Activated CD8-positive, alpha-beta T cell treated with anti-CD3 and anti-CD28 coated beads, Interleukin-2, amount 10 ng/mL, durations not matched to agents 7 days and 5 days (primary cell): ENCODE measurements around the gene RELN. TPM values are rescaled to one million over a fixed set of nuclear protein-coding genes. Genes with fewer than 3 reads are reported as not detected.
"Not testable (repeated sequence)": the region's sequence is repeated elsewhere in the genome, so short reads cannot be mapped to it uniquely, and the experiment has no call there.

Source experiments
- ATAC-seq: fragments of 150-1000 bp; cut with Tn5 transposase; one replicate; pipeline ENCODE4 v1.10.0; 2021; ENCODE audit warnings: moderate library complexity
- CTCF ChIA-PET: fragments of 350-600 bp; sonication (Branson Sonifier 250); formaldehyde crosslinking; loops from one replicate; lab custom pipeline; 2021; ENCODE audit warnings: antibody characterized with exemption; lab: Charles Lee
- POLR2A ChIA-PET: fragments of 350-600 bp; sonication (Branson Sonifier 250); formaldehyde crosslinking; loops from one replicate; lab custom pipeline; 2021; ENCODE audit warnings: antibody characterized with exemption; lab: Charles Lee
- DNase-seq: peaks from one replicate; pipeline ENCODE4 v3.0.0-alpha.2; 2020
- H3K27ac Mint-ChIP-seq: one replicate; pipeline ENCODE4 v1.8.0; 2021; ENCODE audit warnings: mild to moderate bottlenecking, mixed read lengths
- H3K27me3 Mint-ChIP-seq: one replicate; pipeline ENCODE4 v1.8.0; 2021; ENCODE audit warnings: low read depth, mixed read lengths
- H3K36me3 Mint-ChIP-seq: one replicate; pipeline ENCODE4 v1.8.0; 2021; ENCODE audit warnings: low read depth, mixed read lengths
- H3K4me1 Mint-ChIP-seq: one replicate; pipeline ENCODE4 v1.8.0; 2021; ENCODE audit warnings: low read depth, mixed read lengths
- H3K4me3 Mint-ChIP-seq: one replicate; pipeline ENCODE4 v1.8.0; 2021; ENCODE audit warnings: mild to moderate bottlenecking, mixed read lengths
- H3K9me3 Mint-ChIP-seq: one replicate; pipeline ENCODE4 v1.8.0; 2022; ENCODE audit warnings: mixed read lengths; ENCODE audit not compliant: insufficient read depth
- total RNA-seq, 2 experiments: library from RNA; stranded (reverse); gene quantifications; one replicate each; pipeline ENCODE4 v1.2.3, GENCODE V29; 2021

The RELN gene
- not detected for total RNA-seq

GRCh38 chr7:103989200-103989784 is at the start of gene RELN:
Gene RELN, minus strand, starts transcription at chr7:103989658. Its CDS starts 302 bp downstream, at chr7:103989356.
- POLR2A ChIA-PET = no interaction called here
- H3K27ac Mint-ChIP-seq = no peak within 1 kb of the TSS
- DNase-seq (no peak), ATAC-seq (peak; percentile 51)
- CTCF ChIA-PET = no interaction called here
- peaks cover 10% of the 10 kb centered on the region for H3K4me1 Mint-ChIP-seq
- H3K9me3 Mint-ChIP-seq = no peaks in the 10 kb centered on the region
- no peaks in the 10 kb centered on the region for H3K36me3 Mint-ChIP-seq
- H3K27me3 Mint-ChIP-seq = peaks cover 55% of the 10 kb centered on the region
- H3K4me3 Mint-ChIP-seq = peak within 1 kb of the TSS; percentile 49

GRCh38 chr7:104038136-104038535 is 48.7 kb upstream of the RELN start:
- peaks cover 10% of the 10 kb centered on the region for H3K27me3 Mint-ChIP-seq
- POLR2A ChIA-PET = no interaction called here
- H3K36me3 Mint-ChIP-seq = no peaks in the 10 kb centered on the region
- no peaks in the 10 kb centered on the region for H3K9me3 Mint-ChIP-seq
- no peaks in the 10 kb centered on the region for H3K4me1 Mint-ChIP-seq
- no peak overlapping the region for H3K27ac Mint-ChIP-seq
- no peak overlapping the region for H3K4me3 Mint-ChIP-seq
- no peak for DNase-seq
- no peak for ATAC-seq
- CTCF ChIA-PET = no interaction called here

- H3K4me3 Mint-ChIP-seq, DNase-seq, H3K27ac Mint-ChIP-seq, H3K9me3 Mint-ChIP-seq, POLR2A ChIA-PET, ATAC-seq, H3K4me1 Mint-ChIP-seq, H3K36me3 Mint-ChIP-seq: not testable (repeated sequence)
- CTCF ChIA-PET = interaction anchor here (0.6 kb wide), 1 partner anchor 595 kb away, joined by 3 read pairs; no protein-coding TSS in a partner anchor
- H3K27me3 Mint-ChIP-seq = peaks cover 10% of the 10 kb centered on the region
These were observed 47.4 kb upstream of the RELN start for GRCh38 chr7:104036889-104037288.

GRCh38 chr7:104035351-104035750 is 45.9 kb upstream of the RELN start:
- CTCF ChIA-PET = no interaction called here
- Mint-ChIP-seq H3K4me3 (no peak overlapping the region), H3K4me1 (no peaks in the 10 kb centered on the region), H3K9me3 (no peaks in the 10 kb centered on the region), H3K36me3 (no peaks in the 10 kb centered on the region), H3K27ac (no peak overlapping the region), H3K27me3 (peaks cover 6% of the 10 kb centered on the region)
- POLR2A ChIA-PET = no interaction called here
- no peak for DNase-seq
- ATAC-seq = no peak

GRCh38 chr7:104034679-104035078 is 45.2 kb upstream of the RELN start:
- ATAC-seq (no peak), DNase-seq (no peak)
- no peaks in the 10 kb centered on the region for H3K9me3 Mint-ChIP-seq
- peaks cover 6% of the 10 kb centered on the region for H3K27me3 Mint-ChIP-seq
- no peaks in the 10 kb centered on the region for H3K4me1 Mint-ChIP-seq
- H3K4me3 Mint-ChIP-seq = no peak overlapping the region
- ChIA-PET POLR2A (no interaction called here), CTCF (no interaction called here)
- no peak overlapping the region for H3K27ac Mint-ChIP-seq
- no peaks in the 10 kb centered on the region for H3K36me3 Mint-ChIP-seq

- Mint-ChIP-seq H3K27ac (no peak overlapping the region), H3K27me3 (peaks cover 6% of the 10 kb centered on the region), H3K9me3 (no peaks in the 10 kb centered on the region), H3K4me1 (no peaks in the 10 kb centered on the region), H3K4me3 (no peak overlapping the region), H3K36me3 (no peaks in the 10 kb centered on the region)
- ChIA-PET CTCF (no interaction called here), POLR2A (no interaction called here)
- no peak for ATAC-seq
- no peak for DNase-seq
These were observed 44.4 kb upstream of the RELN start for GRCh38 chr7:104033837-104034236.

GRCh38 chr7:104032486-104032885 is 43.0 kb upstream of the RELN start:
- POLR2A ChIA-PET = no interaction called here

GRCh38 chr7:104029765-104030164 is 40.3 kb upstream of the RELN start:
- no peak overlapping the region for H3K4me3 Mint-ChIP-seq
- H3K4me1 Mint-ChIP-seq = no peaks in the 10 kb centered on the region
- POLR2A ChIA-PET = no interaction called here

More at GRCh38 chr7:104032486-104032885, 43.0 kb upstream of the RELN start:
- H3K9me3 Mint-ChIP-seq = no peaks in the 10 kb centered on the region
- no peak overlapping the region for H3K4me3 Mint-ChIP-seq
- DNase-seq (no peak), ATAC-seq (no peak)
- no peaks in the 10 kb centered on the region for H3K27me3 Mint-ChIP-seq
- no peak overlapping the region for H3K27ac Mint-ChIP-seq
- H3K4me1 Mint-ChIP-seq = no peaks in the 10 kb centered on the region
- CTCF ChIA-PET = no interaction called here
- H3K36me3 Mint-ChIP-seq = no peaks in the 10 kb centered on the region

GRCh38 chr7:104024632-104025031 is 35.2 kb upstream of the RELN start:
- Mint-ChIP-seq H3K4me3 (no peak overlapping the region), H3K27me3 (no peaks in the 10 kb centered on the region), H3K36me3 (no peaks in the 10 kb centered on the region), H3K9me3 (no peaks in the 10 kb centered on the region), H3K4me1 (no peaks in the 10 kb centered on the region), H3K27ac (no peak overlapping the region)
- CTCF ChIA-PET = no interaction called here
- POLR2A ChIA-PET = no interaction called here
- DNase-seq = no peak
- no peak for ATAC-seq

More at GRCh38 chr7:104029765-104030164, 40.3 kb upstream of the RELN start:
- Mint-ChIP-seq H3K27ac (no peak overlapping the region), H3K27me3 (no peaks in the 10 kb centered on the region), H3K9me3 (no peaks in the 10 kb centered on the region), H3K36me3 (no peaks in the 10 kb centered on the region)
- no peak for DNase-seq
- CTCF ChIA-PET = no interaction called here
- ATAC-seq = no peak

- Mint-ChIP-seq H3K36me3 (no peaks in the 10 kb centered on the region), H3K4me1 (no peaks in the 10 kb centered on the region), H3K27ac (no peak overlapping the region), H3K27me3 (no peaks in the 10 kb centered on the region), H3K9me3 (no peaks in the 10 kb centered on the region), H3K4me3 (no peak overlapping the region)
- DNase-seq (no peak), ATAC-seq (no peak)
- ChIA-PET POLR2A (no interaction called here), CTCF (no interaction called here)
These were observed 33.6 kb upstream of the RELN start for GRCh38 chr7:104023100-104023499.

GRCh38 chr7:104018425-104018824 is 29.0 kb upstream of the RELN start:
- no peak for ATAC-seq
- Mint-ChIP-seq H3K36me3 (no peaks in the 10 kb centered on the region), H3K27me3 (no peaks in the 10 kb centered on the region), H3K4me1 (no peaks in the 10 kb centered on the region), H3K27ac (no peak overlapping the region), H3K9me3 (no peaks in the 10 kb centered on the region), H3K4me3 (no peak overlapping the region)
- ChIA-PET POLR2A (no interaction called here), CTCF (no interaction called here)
- no peak for DNase-seq

- POLR2A ChIA-PET = no interaction called here
- no peak overlapping the region for H3K27ac Mint-ChIP-seq
- H3K9me3 Mint-ChIP-seq = no peaks in the 10 kb centered on the region
- ATAC-seq = no peak
- no peak for DNase-seq
- CTCF ChIA-PET = no interaction called here
- no peaks in the 10 kb centered on the region for H3K36me3 Mint-ChIP-seq
- H3K4me3 Mint-ChIP-seq = no peak overlapping the region
- no peaks in the 10 kb centered on the region for H3K4me1 Mint-ChIP-seq
- H3K27me3 Mint-ChIP-seq = no peaks in the 10 kb centered on the region
These were observed 27.5 kb upstream of the RELN start for GRCh38 chr7:104017001-104017400.

GRCh38 chr7:104012835-104013234 is 23.4 kb upstream of the RELN start:
- Mint-ChIP-seq H3K4me3 (no peak overlapping the region), H3K27me3 (no peaks in the 10 kb centered on the region), H3K9me3 (no peaks in the 10 kb centered on the region), H3K27ac (no peak overlapping the region), H3K4me1 (no peaks in the 10 kb centered on the region), H3K36me3 (no peaks in the 10 kb centered on the region)
- DNase-seq = no peak
- no peak for ATAC-seq
- POLR2A ChIA-PET = no interaction called here
- CTCF ChIA-PET = no interaction called here
